Adrenal gland (tissue), 12 donors: ENCODE measurements around the gene BTBD7. TPM values are rescaled to one million over a fixed set of nuclear protein-coding genes. Genes with fewer than 3 reads are reported as not detected.

Experiments
- DNase-seq, 7 donors: peaks; one replicate each; pipeline ENCODE4 v3.0.0-alpha.2; 2019 to 2020
- H3K27ac ChIP-seq, 5 donors: fragments of 200-600 bp; sonication (generic) in 4 of 5; 1 replicate in 3 of 5; 2 replicates in 2 of 5; pipeline versions ENCODE4 v1.5.1 to v1.8.0; 2016 to 2020; ENCODE audit warnings: mild to moderate bottlenecking in 1 of 5
- H3K27me3 ChIP-seq: fragments of 200-600 bp; 2 replicates; pipeline ENCODE4 v1.8.0; 2021
- H3K36me3 ChIP-seq, 2 donors: fragments of 200-600 bp; replicated peaks in 1 of 2; 1 replicate in 1 of 2; 2 replicates in 1 of 2; pipeline versions ENCODE4 v1.5.1 to v1.8.0; 2018 to 2022
- H3K4me1 ChIP-seq, 2 donors: fragments of 200-600 bp; replicated peaks in 1 of 2; 1 replicate in 1 of 2; 2 replicates in 1 of 2; pipeline versions ENCODE4 v1.5.1 to v1.8.0; 2018 to 2021
- H3K4me3 ChIP-seq, 4 donors: fragments of 200-600 bp; sonication (generic) in 3 of 4; one replicate each; pipeline ENCODE4 v1.5.1; 2016 to 2018
- H3K9me3 ChIP-seq, 3 donors: fragments of 200-600 bp; sonication (generic) in 1 of 3; replicated peaks in 1 of 3; 1 replicate in 2 of 3; 2 replicates in 1 of 3; pipeline versions ENCODE4 v1.5.1 to v1.8.0; 2016 to 2021
- POLR2A ChIP-seq, 2 donors: fragments of 450-650 bp; IDR thresholded peaks; one replicate each; pipeline ENCODE4 v1.6.1; 2017; ENCODE audit warnings: antibody characterized with exemption in 2 of 2, mild to moderate bottlenecking in 2 of 2, moderate library complexity in 1 of 2
- WGBS, 4 donors: extraction: QIAGEN DNeasy Blood & Tissue Kit in 2 of 4; methylation state at CpG; one replicate each; pipeline versions ENCODE4 v1.1.5 to v1.1.7; 2013 to 2017; 5-methylcytosine and 5-hydroxymethylcytosine counted together
- intact Hi-C, 2 donors: fragments of 100-400 bp; cut with DNase I; formaldehyde crosslinking; loops; one replicate each; pipeline versions ENCODE4 v1.14.1 to v1.15.0; 2022 to 2023
- polyA plus RNA-seq, 3 donors: library from polyadenylated mRNA; stranded (reverse); fragments of 200-250 nt in 2 of 3; fragments of 350-450 nt in 1 of 3; fragmentation: Illumina TruSeq in 1 of 3; extraction: RNeasy Lipid Tissue Mini Kit (QIAGEN cat#74804) in 1 of 3; gene quantifications; one replicate each; pipeline ENCODE4 v1.2.3, GENCODE V29; 2013 to 2014
- total RNA-seq, 9 donors: library from RNA; depleted of rRNA in 4 of 9; stranded (reverse); fragments of >200 nt in 4 of 9; fragments of 120-200 nt in 1 of 9; fragmentation: NEBNext Ultra II Directional in 1 of 9; extraction: Animal tissue kit (Norgen Biotek cat#: 25700) in 1 of 9; gene quantifications; one replicate each; pipeline versions ENCODE4 v1.1.0 to v1.2.4, GENCODE V29; 2013 to 2023
- TF ChIP-seq, protein P1 (sequence below), 6 experiments: fragments of 450-650 bp in 4 of 6; fragments of 200-600 bp in 2 of 6; sonication (generic) in 1 of 6; IDR thresholded peaks; 1 replicate in 5 of 6; 2 replicates in 1 of 6; pipeline versions ENCODE4 v1.5.1 to v1.8.0; 2016 to 2021; ENCODE audit warnings: antibody characterized with exemption in 6 of 6, mild to moderate bottlenecking in 2 of 6, moderate library complexity in 1 of 6
- donor health status: healthy with polysubstance abuse.
- donor health status: Bipolar disorder and iron deficiency.
- donor health status: DM: yes; HTN: yes; CAD: no.
- donor health status: DM: no; HTN: no; CAD: no.
- donor health status: DM: no; HTN: no; CAD: no.
- donor health status: DM: yes; HTN: yes; CAD: no.

BTBD7 gene
- total and polyA plus RNA-seq, 12 donors = 7.4 to 41.0 (median 17.4) TPM

DNA sequence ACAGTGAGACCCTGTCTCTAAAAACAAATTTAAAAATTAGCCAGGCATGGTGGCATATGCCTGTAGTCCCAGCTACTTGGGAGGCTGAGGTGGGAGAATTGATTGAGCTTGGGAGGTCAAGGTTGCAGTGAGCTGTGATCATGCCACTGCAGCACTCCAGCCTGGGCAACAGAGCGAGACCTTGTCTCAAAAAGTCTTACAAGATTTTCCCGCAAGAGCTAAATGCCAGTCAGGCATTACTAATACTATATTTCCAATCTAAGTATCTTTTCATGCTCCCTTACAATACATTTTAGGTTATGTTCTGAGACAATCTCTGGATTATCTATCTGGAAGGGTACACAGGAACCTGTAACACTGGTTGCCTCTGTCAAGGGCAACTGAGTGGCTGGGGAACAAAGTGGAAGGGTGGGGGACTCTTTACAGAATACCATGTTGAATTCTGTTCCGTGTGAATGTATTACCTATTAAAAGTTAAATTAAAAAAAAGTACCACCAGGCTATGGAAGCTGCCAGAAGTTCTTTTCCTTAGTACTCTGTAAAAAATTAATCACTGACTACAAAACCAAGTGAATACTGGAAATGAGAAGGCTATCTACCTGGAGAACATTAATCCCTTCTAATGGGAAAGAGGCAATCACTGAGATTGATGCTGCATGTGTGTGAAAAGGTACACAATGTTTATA, 56.7 kb downstream of the BTBD7 start:
- Histone ChIP-seq H3K4me3 (no peak overlapping the region), H3K27ac (no peak overlapping the region), H3K9me3 (no peaks in the 10 kb centered on the region), H3K36me3 (no peaks in the 10 kb centered on the region), H3K27me3 (no peaks in the 10 kb centered on the region), H3K4me1 (peaks cover 0 to 21% of the 10 kb centered on the region in 2 donors)
- no peak for DNase-seq
- TF ChIP-seq POLR2A (IDR thresholded peaks at IDR 0.05) = no peak
- TF ChIP-seq, protein P1, sequence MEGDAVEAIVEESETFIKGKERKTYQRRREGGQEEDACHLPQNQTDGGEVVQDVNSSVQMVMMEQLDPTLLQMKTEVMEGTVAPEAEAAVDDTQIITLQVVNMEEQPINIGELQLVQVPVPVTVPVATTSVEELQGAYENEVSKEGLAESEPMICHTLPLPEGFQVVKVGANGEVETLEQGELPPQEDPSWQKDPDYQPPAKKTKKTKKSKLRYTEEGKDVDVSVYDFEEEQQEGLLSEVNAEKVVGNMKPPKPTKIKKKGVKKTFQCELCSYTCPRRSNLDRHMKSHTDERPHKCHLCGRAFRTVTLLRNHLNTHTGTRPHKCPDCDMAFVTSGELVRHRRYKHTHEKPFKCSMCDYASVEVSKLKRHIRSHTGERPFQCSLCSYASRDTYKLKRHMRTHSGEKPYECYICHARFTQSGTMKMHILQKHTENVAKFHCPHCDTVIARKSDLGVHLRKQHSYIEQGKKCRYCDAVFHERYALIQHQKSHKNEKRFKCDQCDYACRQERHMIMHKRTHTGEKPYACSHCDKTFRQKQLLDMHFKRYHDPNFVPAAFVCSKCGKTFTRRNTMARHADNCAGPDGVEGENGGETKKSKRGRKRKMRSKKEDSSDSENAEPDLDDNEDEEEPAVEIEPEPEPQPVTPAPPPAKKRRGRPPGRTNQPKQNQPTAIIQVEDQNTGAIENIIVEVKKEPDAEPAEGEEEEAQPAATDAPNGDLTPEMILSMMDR (IDR thresholded peaks at IDR 0.05) = no peak
- intact Hi-C loops = no loop called here
- 64 to 83% (median 73%) methylated on average over 3 of the region's 3 CpGs for WGBS, 4 donors

DNA sequence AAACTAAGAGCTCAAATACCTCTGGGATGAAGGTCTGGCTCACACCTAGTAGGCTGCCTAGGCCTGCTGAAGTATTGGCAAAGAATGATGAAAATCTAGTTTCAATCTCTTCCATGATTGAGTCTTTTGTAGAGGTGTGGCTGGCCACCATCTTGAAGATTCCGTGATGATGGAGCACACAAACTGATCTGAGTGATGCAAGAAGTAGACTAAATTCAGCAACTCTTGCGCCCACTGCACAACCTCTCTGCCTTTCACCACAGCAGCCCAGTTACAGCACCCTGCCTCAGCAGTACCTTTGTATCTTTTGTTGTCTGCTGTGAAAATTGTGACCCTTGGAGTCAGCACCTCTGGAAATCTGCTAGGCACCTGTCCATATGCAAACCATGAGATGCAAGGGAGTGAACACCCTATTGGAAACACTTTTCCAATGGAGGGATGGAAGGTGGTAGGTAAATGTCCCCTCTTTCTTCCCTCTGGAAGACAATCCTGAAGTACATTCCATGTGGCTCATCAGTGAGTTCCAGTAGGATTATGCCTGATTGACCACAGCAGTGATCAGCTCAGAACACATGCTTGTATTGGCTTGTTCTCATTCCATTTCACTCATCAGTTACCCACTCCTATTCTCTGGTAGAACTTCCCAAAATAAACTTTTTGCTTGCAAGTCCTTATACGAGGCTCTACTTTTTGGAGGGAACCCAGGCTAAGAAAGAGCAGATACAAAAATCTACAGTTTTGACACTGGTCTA, 58.6 kb downstream of the BTBD7 start:
- 93 to 98% (median 95%) methylated on average over 3 of the region's 3 CpGs for WGBS, 4 donors
- Histone ChIP-seq H3K4me1 (peaks cover 5 to 13% of the 10 kb centered on the region in 2 donors), H3K27ac (no peak overlapping the region), H3K9me3 (no peaks in the 10 kb centered on the region), H3K4me3 (no peak overlapping the region), H3K27me3 (no peaks in the 10 kb centered on the region), H3K36me3 (no peaks in the 10 kb centered on the region)
- no peak for TF ChIP-seq POLR2A (IDR thresholded peaks at IDR 0.05)
- TF ChIP-seq, protein P1 (IDR thresholded peaks at IDR 0.05) = no peak
- no peak for DNase-seq
- intact Hi-C loops = no loop called here

DNA sequence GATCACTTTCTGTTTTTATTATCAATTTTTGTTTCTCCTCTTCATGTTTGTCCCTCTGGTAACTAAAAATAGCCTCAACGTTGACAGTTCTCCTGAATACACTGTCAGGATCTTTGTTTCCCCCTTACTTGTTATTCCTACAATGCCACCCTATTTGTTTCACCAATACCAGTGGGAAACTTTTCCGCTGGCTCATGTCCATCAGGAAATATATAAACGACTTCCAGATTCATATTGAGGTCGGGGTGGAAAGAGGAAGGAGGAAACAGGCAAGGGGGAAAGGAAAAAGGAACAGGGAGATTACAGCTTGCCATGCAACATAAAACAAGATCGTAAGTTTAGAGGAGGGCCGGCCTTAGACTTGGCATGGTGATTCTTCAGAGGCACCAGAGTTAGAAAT, 61.7 kb downstream of the BTBD7 start:
- WGBS, 4 donors = 56 to 69% (median 61%) methylated on average over 6 of the region's 6 CpGs
- H3K9me3 ChIP-seq = no peaks in the 10 kb centered on the region
- H3K4me3 ChIP-seq = no peak overlapping the region

More for the DNA sequence above, 61.7 kb downstream of the BTBD7 start:
- intact Hi-C loops = no loop called here
- Histone ChIP-seq H3K27me3 (no peaks in the 10 kb centered on the region), H3K27ac (no peak overlapping the region), H3K4me1 (peaks cover 5 to 18% of the 10 kb centered on the region in 2 donors), H3K36me3 (no peaks in the 10 kb centered on the region)
- no peak for DNase-seq
- TF ChIP-seq, protein P1 (IDR thresholded peaks at IDR 0.05) = no peak
- TF ChIP-seq POLR2A (IDR thresholded peaks at IDR 0.05) = no peak
